Body of pancreas (tissue), 4 donors: ENCODE results near the gene PLEKHG1.

Experiments
- CTCF ChIP-seq, 7 experiments: fragments of 450-650 bp in 4 of 7; fragments of 200-600 bp in 3 of 7; sonication (generic) in 3 of 7; IDR thresholded peaks; one replicate each; pipeline ENCODE4 v1.5.1; 2016 to 2019; ENCODE audit warnings: antibody characterized with exemption in 7 of 7
- POLR2A ChIP-seq, 3 donors: fragments of 450-650 bp; IDR thresholded peaks; one replicate each; pipeline ENCODE4 v1.6.1; 2016; ENCODE audit warnings: antibody characterized with exemption in 3 of 3, mild to moderate bottlenecking in 2 of 3

GRCh38 chr6:150580489-150580888 is 19.2 kb upstream of the PLEKHG1 start:
- TF ChIP-seq CTCF (IDR thresholded peaks at IDR 0.05) (no peak), POLR2A (IDR thresholded peaks at IDR 0.05) (no peak)
